ENCODE data around the gene KLHL18. TPM values are rescaled to one million over a fixed set of nuclear protein-coding genes. Genes with fewer than 3 reads are reported as not detected.

The KLHL18 gene
- total and polyA plus RNA-seq, 2 of the 4 experiments (the other 2 are of a cell fraction) = 29.1 to 76.2 TPM

DNA sequence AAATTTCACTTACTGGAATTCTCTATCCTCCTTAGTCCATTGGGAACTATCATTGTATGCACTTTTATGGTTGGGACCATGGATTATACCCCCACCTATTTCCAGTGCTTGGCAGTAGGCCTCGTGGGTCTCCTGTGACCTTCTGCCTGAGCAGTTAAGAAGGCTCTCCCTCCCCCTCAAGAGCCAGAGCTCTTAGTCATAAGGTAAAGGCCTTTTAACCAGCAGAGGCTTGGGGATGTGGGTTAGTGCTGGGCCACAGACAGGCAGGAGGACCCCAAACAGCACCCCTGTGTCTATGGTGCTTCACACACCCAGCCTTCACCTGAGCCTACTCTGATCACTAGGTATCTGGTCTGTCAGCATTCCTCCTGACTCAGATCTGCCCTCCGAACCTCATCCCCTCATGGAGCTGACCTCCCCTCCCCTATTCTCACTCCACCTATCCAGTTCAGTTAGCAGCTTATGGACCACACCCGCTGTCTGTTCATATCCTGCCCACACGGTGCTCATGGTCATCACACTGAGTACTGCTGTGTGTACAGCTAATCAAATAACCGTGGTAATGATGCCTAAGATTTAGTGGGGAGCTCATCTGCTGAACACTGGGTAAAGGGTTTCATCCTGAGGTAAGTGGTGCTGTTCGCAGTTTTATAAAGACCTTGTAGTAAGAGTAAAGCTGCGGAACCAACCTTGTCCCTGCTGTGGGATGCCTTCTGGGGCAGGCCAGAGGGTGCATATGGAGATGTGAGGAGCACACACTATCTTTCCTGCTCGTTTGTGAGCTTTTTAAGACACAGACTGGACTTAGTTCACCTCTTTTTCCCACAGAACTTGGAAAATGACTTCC is 40.9 kb downstream of the KLHL18 start (continued):
- TF ChIP-seq, protein P1, sequence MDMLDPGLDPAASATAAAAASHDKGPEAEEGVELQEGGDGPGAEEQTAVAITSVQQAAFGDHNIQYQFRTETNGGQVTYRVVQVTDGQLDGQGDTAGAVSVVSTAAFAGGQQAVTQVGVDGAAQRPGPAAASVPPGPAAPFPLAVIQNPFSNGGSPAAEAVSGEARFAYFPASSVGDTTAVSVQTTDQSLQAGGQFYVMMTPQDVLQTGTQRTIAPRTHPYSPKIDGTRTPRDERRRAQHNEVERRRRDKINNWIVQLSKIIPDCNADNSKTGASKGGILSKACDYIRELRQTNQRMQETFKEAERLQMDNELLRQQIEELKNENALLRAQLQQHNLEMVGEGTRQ (IDR thresholded peaks at IDR 0.05; ENCODE audit: low read depth, low read length) = no peak

DNA sequence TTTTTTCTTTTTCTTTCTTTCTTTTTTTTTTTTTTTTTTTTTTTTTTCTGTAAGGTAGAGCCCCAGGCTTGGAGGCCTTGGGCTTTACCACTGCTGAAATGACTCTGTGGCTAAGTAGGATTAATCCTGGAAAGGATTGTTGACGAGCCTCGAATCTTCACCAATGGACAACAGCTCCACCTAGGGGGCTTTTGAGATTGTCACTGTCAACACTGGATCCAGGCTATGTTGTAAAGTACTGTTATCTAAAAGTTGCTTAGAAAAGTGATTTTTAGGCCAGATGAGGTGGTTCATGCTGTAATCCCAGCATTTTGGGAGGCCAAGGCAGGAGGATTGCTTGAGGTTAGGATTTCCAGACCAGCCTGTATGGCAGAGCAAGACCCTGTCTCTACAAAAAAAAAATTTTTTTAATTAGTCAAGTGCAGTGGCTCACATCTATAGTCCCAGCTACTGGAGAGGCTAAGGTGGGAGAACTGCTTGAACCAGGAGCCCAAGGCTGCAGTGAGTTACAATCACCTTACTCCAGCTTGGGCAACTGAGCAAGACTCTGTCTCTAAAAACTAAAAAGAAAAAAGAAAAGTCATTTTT is 41.6 kb downstream of the KLHL18 start:
- ATAC-seq (ENCODE audit: low read depth) (peak; percentile 93), DNase-seq (peak; percentile 88)
- no peak overlapping the region for H3K23ac ChIP-seq (ENCODE audit: low read depth, low read length)
- in situ Hi-C loops (cut with MboI; ENCODE audit: low sequenced_read_pairs) (loop anchor here (10.0 kb wide), 1 partner anchor 410 kb away; no protein-coding TSS in a partner anchor), dilution Hi-C loops (cut with HindIII; ENCODE audit: low sequenced_read_pairs, unreplicated experiment) (no loop called here), intact Hi-C loops (cut with micrococcal nuclease) (loop anchor here (1.0 to 10.0 kb wide), 4 partner anchors 160 to 620 kb away; partner anchors contain the start of gene SETD2)
- H2BK5ac ChIP-seq (ENCODE audit: low read depth, low read length, poor library complexity, severe bottlenecking) = no peak overlapping the region
- H2AK5ac ChIP-seq (ENCODE audit: low read depth, low read length) = no peak overlapping the region
- peaks cover 21% of the 10 kb centered on the region for H3K36me3 ChIP-seq (ENCODE audit: control insufficient read depth, insufficient read depth, low read length)
- no peak overlapping the region for H2AFZ ChIP-seq (replicated peaks; ENCODE audit: low read length, poor library complexity)
- H3K79me1 ChIP-seq (ENCODE audit: low read depth in 1 of 2, low read length in 2 of 2) = peaks cover 14 to 28% of the 10 kb centered on the region in 2 experiments
- no peak overlapping the region for H3K18ac ChIP-seq (ENCODE audit: low read depth, low read length)
- no peak overlapping the region for H3K27ac ChIP-seq (ENCODE audit: insufficient read depth, low read length)
- H4K5ac ChIP-seq (ENCODE audit: low read depth, low read length) = no peak overlapping the region
- no peak overlapping the region for H4K91ac ChIP-seq (ENCODE audit: insufficient read depth, low read depth, low read length)
- H2BK15ac ChIP-seq (ENCODE audit: low read depth, low read length) = no peak overlapping the region; the same call in 2 of the 3 replicates
- no peak overlapping the region for H3K4ac ChIP-seq (ENCODE audit: low read depth, low read length)
- H4K8ac ChIP-seq (ENCODE audit: low read depth in 2 of 2, low read length in 2 of 2) = no peak overlapping the region
- no peak overlapping the region for H3K14ac ChIP-seq (replicated peaks; ENCODE audit: low read depth, low read length)
- no peak overlapping the region for H2AK9ac ChIP-seq (replicated peaks; ENCODE audit: low read depth, low read length, poor library complexity)
- H3K56ac ChIP-seq (ENCODE audit: extremely low read depth, insufficient read depth, low read length) = no peak overlapping the region
- ChIA-PET POLR2A (ENCODE audit: unreplicated experiment) (no interaction called here), CTCF (interaction anchor here (0.6 to 1.0 kb wide), 4 partner anchors 38 to 178 kb away, joined by 3 to 4 read pairs (median 3); no protein-coding TSS in a partner anchor)
- peaks cover 11% of the 10 kb centered on the region; the same call in 1 of the 2 replicates for H3K9me1 ChIP-seq (ENCODE audit: insufficient read depth, low read length)
- H3K4me2 ChIP-seq (ENCODE audit: low read depth, low read length) = no peak overlapping the region
- no TSS peak for BruUV-seq (replicated peaks)
- TF ChIP-seq SMC3 (IDR thresholded peaks at IDR 0.05; ENCODE audit: low read depth, low read length) (peak; percentile 61), NFE2L2 (IDR thresholded peaks at IDR 0.05; ENCODE audit: low read depth, low read length) (no peak), CTCF (conservative IDR thresholded peaks at IDR 0.05; ENCODE audit: low read depth, low read length) (peak; percentile 89), FOS (IDR thresholded peaks at IDR 0.05; ENCODE audit: low read depth, low read length) (no peak), RAD21 (IDR thresholded peaks at IDR 0.05; ENCODE audit: low read length) (peak; percentile 85)
- H3K9ac ChIP-seq (ENCODE audit: low read depth, low read length) = no peak overlapping the region
- WGBS, 2 experiments (ENCODE audit: extremely low coverage in 2 of 2, insufficient read length in 1 of 2) = no CpG with 5 or more reads among the region's 2 CpGs
- H4K20me1 ChIP-seq (ENCODE audit: insufficient read depth, low read length) = peaks cover 4% of the 10 kb centered on the region; the same call in 1 of the 2 replicates
- no peak overlapping the region for H3K4me3 ChIP-seq (ENCODE audit: insufficient read depth, low read depth, low read length)
- no peak overlapping the region for H2BK120ac ChIP-seq (ENCODE audit: low read depth, low read length)
- peaks cover 14% of the 10 kb centered on the region for H3K4me1 ChIP-seq (ENCODE audit: control insufficient read depth, insufficient read depth, low read length)
- no peak overlapping the region for H2BK20ac ChIP-seq (ENCODE audit: low read depth, low read length)
- no peaks in the 10 kb centered on the region for H3K9me3 ChIP-seq (ENCODE audit: control insufficient read depth, insufficient read depth, low read length)
- H3K27me3 ChIP-seq (ENCODE audit: control insufficient read depth, insufficient read depth, low read length) = no peaks in the 10 kb centered on the region

Measured in IMR-90 (cell line).